HG03045 (cell line): ENCODE results near the gene FOXP3.

Source experiments
- ATAC-seq: cut with Tn5 transposase; IDR thresholded peaks from one replicate; pipeline ENCODE4 v1.9.1; 2021; ENCODE audit warnings: mild to moderate bottlenecking, moderate library complexity; ENCODE audit not compliant: unreplicated experiment

Gene FOXP3

DNA sequence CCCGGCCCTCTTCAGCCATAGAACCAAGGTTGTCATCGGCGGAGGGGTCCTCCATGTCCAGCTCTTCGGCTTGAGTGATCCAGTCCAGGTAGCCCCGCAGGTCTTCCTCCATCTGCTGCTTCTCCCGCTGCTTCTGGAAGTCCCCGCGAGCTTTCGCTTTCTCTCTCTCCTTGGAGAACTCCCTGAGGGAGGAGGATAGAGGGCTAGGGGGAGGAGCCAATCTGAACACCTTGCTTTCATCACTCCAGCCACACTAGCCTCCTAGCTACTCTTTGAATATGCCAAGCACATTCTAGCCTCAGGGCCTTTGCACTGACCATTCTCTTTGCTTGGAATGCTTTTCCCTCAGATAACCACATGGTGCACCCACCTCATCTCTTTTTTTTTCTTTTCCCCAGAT lies 37.6 kb downstream of the FOXP3 start:
- ATAC-seq = no peak

DNA sequence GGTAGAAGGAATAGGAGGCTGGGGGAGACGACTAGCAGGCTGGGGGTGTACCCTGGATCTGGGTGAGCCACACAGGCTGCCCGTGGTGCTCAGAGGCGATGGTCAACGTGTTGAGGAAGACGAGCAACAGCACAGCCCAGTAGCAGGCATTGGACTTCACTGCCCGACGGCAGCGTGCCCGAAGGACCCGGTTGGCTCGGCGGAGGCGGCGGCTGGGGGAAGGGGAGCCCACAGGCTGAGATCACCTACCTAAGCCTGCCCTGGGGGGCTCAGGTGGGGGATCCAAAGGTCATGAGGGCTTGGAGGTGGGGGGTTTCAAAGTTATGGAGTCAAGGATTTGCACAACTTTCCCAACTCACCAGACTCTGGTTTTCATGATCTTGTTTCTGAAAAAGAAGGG lies 38.7 kb downstream of the FOXP3 start:
- no peak for ATAC-seq

DNA sequence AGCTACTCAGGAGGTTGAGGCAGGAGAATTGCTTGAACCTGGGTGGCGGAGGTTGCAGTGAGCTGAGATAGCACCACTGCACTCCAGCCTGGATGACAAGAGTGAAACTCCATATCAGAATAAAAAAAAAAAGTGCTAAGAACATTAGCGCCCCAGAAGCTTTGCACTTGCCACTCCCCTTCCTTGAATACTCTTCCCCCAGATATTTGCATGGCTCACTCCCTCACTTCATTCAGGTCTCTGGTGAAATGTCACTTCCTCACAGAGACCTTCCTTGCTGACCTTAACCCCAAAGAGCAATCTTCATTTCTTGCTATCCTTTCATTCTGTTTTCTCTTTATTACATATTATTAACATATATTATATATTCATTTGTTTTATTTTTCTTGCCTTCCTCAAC lies 42.6 kb downstream of the FOXP3 start:
- no peak for ATAC-seq

DNA sequence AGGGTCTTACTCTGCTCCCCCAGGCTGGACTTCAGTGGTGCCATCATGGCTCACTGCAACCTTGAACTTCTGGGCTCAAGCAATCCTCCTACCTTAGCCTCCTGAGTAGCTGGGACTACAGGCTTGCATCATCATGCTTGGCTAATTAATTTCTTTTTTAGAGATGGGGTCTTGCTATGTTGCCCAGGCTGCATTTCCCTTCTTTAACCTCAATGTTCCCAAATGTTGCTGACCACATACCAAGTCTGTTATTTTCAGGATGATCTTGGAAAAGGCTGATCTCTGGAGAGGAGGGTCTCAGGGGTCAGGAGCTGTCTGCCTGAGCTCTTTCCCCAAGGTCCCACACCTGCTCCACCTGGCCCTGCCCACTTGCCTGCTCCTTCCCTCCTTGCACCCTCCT lies 44.4 kb downstream of the FOXP3 start:
- no peak for ATAC-seq

DNA sequence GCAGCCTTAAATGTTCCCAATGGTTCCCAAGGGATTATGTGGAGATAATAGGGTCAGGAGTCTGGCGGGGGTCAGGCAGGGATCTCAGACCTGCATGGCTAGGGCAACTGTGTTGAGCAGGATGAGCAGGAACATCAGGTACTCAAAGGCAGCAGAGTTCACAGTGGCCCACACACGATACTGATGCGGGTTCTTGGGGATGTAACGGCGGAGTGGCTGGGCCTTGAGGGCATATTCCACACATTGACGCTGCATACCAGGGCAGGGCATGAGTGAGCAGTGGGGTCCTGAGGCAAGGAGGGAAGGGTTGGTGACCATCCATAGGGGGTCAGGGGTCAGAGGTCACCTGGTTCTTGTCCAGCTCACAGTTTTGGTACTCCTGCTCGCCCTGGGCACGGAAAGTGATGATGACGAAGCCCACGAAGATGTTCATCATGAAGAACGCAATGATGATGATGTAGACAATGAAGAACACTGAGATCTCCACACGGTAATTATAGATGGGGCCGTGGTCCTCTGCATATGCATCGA lies 49.4 kb downstream of the FOXP3 start:
- ATAC-seq = no peak

DNA sequence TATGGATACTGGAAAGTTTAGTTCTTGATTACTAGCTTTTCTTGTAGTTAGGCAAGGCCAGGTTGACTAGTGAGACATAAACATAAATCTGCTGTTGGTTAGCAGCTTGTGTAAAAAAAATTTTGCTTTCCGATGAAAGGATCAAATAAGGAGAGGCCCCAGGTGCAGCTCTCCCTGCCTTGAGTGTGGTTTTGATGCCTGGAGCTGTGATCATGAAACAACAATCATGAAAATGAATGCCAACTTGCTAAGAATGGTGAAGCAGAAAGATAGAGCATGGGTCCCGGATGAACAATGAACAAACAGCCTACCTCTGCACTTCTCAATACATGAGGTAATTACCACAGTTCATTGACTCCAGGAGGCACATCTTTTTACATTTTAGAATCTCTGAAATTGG lies 50.1 kb downstream of the FOXP3 start:
- no peak for ATAC-seq

DNA sequence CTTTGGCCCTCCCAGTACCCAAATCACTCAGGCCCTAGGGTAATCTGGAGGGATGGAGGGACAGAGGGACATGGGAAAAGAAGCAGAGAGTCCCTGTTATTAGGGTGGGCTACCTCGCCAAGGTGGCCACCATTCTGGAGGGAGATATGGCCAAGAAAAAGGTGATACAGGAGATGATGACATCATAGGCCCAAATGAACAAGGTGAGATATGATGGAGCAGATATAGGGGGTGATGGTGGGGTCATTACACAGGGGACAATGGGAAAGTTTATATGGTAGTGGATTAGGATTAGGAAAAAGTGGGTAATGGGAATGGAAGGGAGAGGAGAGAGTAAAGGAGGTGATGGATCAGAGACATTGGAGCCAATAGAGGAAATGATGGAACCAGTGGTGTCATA lies 51.6 kb downstream of the FOXP3 start:
- no peak for ATAC-seq

DNA sequence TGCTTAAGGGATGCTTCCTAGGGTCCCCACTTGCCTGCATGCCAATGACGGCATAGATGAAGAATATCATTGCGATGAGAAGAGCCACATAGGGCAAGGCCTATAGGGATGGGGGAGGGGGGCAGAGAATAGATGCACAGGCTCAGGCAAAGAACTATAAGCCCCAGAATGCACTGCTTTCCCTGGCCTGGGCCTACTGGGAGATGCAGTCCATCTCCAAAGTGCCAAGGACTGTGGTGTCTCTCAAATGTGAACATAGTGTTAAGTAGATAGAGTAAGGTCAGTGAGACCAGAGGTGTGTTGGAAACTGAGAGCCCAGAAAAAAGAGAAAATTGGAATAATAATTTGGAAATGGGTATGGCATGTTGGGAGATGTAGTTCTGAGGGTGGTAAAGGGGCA lies 52.3 kb downstream of the FOXP3 start:
- no peak for ATAC-seq

DNA sequence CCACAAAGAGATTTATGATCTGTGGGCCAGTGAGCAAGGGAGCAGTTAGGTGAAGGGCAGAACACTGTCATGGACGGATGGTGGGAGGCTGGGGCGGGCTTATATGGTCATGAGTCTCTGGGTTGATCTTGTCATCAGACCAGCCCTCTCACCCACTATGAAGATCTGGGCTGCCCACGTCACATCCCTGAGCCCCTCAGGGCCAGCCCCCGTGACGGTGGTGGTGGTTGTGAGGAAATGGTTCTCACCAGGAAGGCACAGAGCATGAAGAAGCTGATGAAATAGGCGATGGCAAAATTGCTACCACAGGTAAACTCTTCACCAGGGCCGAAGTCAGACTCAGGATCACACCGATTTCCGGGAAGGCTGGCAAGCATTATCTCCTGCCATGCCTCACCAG lies 53.4 kb downstream of the FOXP3 start:
- ATAC-seq = no peak

DNA sequence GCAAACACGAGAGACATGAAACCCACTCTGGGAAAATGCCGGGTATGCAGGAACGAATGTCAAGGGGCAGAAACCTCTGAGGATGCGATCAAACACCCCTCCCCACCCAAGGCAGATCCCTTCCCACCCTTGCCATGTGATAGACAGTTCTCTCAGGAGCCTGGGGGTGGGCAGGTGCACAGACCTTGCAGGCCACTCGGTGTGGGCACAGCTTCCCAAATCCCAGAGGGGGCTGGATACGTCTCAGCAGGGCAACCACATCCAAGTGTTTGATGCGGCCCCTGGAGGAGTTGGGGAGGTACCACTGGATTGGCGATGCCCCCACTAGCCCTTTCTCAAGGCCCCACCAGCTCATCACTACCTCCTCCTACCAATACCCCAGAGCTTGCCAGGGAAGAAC lies 54.1 kb downstream of the FOXP3 start:
- no peak for ATAC-seq

DNA sequence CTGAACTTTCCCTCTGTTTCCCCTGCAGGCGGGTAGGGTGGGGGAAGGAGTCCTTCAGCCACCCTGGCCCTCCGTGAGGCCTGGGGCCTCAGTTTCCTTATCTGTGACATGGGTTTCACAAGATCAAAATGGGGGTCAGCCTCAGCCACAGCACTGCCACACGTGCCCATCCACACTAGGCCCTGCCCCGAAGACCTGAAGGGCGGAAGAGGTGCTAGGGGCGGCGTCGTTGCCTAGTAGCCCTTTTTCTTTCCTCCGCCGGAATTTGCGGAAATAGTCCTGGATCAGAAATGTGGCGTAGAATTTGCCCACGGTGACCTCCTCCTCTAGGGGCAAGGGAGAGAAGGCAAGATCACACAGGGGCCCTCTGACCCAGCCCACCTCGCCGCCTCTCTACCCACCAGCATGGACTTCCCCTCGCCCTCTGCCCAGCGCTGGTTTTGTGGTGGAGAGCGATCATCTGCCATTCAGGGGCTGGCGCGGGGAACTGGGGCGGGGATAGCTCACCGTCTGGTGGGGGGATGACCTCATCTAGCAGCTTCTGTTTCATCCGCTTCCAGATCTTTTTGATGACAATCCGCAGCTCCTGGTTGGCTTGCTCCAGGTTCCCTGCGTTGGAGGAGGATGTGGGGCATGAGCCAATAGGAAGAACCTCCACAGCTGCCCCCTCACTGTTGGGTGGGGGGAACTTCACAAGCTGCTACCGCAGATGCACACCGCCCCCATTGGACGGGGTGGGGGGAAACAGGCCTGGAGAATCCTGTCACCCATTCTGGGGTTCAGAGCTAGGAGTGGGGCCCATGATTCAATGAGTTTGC lies 54.9 kb downstream of the FOXP3 start:
- no peak for ATAC-seq

DNA sequence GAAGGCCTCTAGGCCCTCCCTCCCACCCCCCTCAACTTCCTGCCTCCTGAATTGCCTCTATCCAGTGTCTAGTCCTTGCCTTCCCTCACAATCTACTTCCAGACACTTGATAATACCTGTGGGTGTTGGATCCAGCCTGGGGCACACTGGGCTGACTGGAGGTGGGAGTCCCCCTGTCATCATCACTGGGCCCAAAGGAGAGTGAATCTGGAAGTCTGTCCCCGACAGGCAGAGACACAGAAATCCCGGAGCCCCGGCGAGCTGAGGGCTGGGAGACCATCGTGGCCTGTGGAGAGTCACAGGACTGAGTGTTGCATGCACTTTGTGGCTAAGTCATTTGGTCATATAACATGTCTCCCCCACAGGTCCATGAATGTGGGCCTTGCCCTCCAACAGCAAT lies 56.1 kb downstream of the FOXP3 start:
- no peak for ATAC-seq

DNA sequence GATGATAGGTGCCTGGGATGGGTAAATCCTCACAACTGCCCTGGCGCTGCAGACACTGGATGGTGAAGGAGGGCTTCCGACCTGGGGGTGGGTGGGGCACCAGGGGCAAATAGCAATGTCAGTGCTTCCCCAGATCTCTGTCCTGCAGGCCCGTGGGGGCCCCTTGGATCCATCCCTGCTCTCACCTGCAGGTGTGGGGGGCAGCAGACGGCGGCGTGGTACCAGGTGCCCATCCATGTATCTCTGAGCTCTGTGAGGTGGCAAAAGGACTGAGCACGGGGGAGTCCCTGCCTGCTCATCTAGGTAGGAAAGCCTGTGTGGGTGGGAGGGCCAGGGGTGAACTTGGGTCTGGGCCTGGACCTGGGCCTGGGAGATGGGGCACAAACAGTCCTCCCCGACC lies 58.0 kb downstream of the FOXP3 start:
- ATAC-seq = no peak

DNA sequence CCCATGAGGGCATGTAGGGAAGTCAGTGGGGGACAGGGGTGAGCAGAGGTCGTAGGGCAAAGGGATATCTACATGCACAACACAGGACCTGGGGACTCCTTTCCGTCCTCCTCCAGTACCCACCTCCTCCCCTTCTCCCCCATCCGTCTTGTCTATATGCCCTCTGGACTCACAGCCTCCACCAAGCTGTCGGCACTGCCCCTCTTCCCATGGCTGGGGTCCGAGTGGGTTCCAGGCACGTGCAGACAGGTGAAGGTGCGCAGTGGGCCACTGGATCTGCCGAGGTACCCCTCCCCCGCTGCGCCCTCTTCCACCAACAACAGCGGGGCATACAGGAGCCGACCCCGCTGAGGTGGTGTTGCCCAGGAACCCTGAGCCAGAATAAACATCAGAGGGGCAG lies 59.1 kb downstream of the FOXP3 start:
- no peak for ATAC-seq

DNA sequence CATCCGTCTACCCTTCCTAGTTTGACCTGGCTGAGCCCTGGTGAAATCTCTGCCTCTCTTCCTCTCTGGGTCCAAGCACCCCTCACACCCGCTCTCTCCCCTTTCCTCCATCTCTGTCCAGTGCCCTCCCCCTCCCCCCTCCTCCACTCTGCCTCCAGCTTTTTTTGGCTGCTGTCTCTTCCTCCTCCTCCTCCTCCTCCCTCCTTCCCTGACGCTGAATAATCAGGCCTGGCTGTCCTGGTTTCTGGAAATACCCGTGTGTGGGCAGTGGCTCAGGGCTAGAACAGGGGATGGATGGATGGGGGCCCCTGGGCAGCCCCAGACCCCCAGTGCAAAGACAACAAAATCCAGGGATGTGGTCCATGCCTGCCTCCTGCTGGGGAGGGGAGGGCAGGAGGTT lies 59.8 kb downstream of the FOXP3 start:
- no peak for ATAC-seq

DNA sequence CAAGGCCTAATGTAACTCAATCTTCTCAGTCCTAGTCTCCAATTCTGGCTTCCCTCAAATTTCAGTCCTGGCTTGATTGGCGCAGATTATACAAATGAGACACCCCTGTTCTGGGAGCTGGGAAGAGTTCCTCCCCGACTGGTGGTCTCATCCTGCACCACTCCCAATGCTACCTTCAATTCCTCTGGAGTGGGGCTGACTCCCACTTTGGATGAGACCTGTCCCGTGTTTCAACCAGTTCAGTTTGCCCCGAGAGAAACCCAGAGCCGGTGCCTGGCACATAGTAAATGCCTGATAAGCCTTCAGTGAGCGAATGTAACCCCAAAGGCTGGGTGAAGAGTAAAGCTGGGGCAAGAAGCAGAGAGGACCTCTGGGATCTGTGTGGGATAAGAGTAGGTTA lies 60.5 kb downstream of the FOXP3 start:
- ATAC-seq = no peak

DNA sequence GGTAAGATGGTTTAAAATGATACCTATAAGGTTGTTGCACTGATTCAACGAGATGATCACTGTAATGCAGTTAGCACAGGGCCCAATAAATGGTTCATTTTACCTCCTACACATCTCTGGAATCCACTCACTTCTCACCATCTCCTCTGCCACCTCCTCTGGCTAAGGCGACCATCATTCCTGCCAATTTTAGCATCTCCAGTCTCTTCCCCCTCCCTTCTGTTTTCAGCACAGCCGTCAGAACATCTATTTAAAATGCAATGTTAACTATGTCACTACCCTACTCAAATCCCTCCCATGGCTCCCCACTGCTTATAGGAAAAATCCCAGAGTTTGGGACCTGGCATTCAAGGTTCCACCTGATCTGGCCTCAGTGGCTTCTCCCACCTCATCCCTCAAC lies 61.0 kb downstream of the FOXP3 start:
- ATAC-seq = no peak

DNA sequence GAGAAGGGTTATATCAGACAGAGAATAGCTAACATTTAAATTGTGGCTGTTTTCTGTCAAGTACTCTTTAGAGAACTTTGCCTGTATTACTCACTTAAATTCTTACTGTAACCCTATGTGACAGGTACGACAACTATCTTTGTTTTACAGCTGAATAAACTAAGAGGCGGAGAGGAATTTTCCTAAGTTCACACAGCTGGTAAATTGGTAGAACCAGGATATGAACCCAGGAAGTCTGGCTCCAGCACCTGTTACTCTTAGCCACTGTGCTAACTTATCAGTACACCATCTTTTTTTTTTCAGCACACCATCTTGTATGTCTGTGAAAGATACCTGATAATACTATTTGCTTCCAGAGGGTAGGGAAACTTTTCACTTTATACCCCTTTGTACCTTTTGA lies 62.5 kb downstream of the FOXP3 start:
- ATAC-seq = no peak
